Epithelial cell of proximal tubule (primary cell): ENCODE results near the gene ADAMTS9. TPM values are rescaled to one million over a fixed set of nuclear protein-coding genes. Genes with fewer than 3 reads are reported as not detected.

Experiments used
- DNase-seq: peaks from one replicate; pipeline ENCODE4 v3.0.0-alpha.2; 2011; ENCODE audit warnings: low read depth
- H3K4me3 ChIP-seq: 2 replicates; pipeline ENCODE4 v1.5.1; 2011; ENCODE audit warnings: low read depth, mild to moderate bottlenecking, low read length
- CTCF ChIP-seq: conservative IDR thresholded peaks from 2 replicates; pipeline ENCODE4 v1.5.1; 2012; ENCODE audit warnings: low read depth, mild to moderate bottlenecking, low read length
- total RNA-seq: library from RNA; depleted of rRNA; stranded (reverse); fragments of >200 nt; gene quantifications from 2 replicates; pipeline ENCODE4 v1.2.3, GENCODE V29; 2015

Gene ADAMTS9
- total RNA-seq, 1 donor from 2014 or later, result 92.7 TPM

DNA sequence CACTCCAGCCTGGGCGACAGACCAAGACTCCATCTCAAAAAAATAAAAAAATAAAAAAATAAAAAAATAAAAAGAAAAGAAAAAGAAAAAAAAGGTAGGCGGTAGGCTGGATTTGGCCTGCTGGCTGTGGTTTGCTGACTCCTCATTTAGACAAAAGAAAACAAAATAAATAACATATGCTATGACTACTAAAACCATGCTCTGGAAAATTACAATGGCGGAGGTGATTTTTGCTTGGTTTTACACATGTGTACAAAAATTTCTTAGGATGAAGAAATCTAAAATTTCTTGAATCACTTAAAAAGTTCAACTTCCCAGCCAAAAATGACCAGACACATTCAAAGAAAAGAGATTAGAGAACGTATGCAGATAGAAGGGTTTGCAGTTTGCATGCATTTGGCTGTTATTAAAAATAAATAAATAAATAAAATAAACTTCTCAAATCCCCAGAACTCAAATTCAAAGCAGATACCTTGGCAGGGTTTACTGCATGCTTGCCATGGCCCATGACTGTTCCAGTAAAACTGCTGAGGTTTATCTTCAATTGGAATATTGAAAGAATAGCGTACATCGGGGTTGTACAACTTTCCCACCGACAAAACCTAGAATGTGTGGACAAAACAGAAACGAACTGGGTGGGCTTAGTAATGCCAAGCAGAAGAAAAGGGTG, 65.9 kb downstream of the ADAMTS9 start:
- TF ChIP-seq CTCF, result no peak
- H3K4me3 ChIP-seq, result no peak overlapping the region
- DNase-seq, result no peak

DNA sequence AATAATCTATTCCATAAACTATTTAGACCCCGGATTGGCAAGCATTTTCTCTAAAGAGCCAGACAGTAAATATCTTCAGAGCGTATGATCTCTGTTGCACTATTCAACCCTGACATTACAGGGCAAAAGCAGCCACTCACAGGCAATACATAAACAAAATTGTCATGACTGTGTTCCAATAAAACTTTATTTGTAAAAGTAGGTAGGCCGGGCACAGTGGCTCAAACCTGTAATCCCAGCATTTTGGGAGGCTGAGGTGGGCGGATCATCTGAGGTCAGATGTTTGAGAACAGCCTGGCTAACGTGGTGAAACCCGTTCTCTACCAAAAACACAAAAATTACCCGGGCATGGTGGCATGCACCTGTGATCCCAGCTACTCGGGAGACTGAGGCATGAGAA, 66.5 kb downstream of the ADAMTS9 start:
- DNase-seq, result no peak
- H3K4me3 ChIP-seq, result no peak overlapping the region
- no peak for TF ChIP-seq CTCF

DNA sequence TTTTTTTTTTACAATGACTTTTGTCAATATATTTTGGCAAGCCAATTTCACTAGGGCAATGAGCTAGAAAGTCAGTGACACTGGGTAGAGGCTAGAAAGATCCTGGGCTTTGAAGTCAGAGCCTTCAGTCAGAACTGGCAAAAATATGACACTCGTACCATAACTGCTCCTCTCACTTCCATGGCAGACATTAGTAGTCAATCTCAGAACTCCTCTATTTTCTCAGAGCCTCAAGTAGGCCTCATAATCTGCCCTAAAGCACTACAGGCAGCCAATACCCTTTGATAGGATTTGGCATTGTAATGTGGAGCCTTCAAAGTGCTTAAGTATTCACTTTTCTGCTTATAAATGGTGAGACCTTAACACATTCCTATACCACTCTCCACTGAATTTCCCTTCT, 67.8 kb downstream of the ADAMTS9 start:
- no peak overlapping the region for H3K4me3 ChIP-seq
- TF ChIP-seq CTCF, result no peak
- DNase-seq, result no peak

- DNase-seq, result no peak
- no peak overlapping the region for H3K4me3 ChIP-seq
- TF ChIP-seq CTCF, result no peak
Measured at GRCh38 chr3:64619216-64619615, 68.6 kb downstream of the ADAMTS9 start.

DNA sequence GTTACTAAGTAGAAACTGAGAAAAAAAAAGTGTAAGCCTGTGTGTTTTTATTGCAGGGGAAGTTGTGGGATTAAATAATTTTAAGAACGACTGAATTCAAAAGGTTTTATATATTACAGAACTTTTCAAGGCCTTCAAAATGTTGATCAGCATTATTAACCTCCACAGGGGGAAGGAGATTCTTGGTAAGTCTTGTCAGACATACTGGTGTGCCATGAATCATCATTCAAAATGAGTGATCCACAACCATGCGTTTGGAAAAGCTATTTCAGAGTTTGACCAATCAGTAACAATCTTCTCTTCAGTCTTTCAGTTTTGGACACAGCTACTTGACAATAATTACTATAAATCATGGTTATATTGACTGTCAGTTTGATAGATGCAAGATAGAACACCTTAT, 70.2 kb downstream of the ADAMTS9 start:
- TF ChIP-seq CTCF, result no peak
- no peak overlapping the region for H3K4me3 ChIP-seq
- DNase-seq, result no peak

- DNase-seq, result no peak
- H3K4me3 ChIP-seq, result no peak overlapping the region
- TF ChIP-seq CTCF, result no peak
Measured at GRCh38 chr3:64616953-64617352, 70.8 kb downstream of the ADAMTS9 start.

DNA sequence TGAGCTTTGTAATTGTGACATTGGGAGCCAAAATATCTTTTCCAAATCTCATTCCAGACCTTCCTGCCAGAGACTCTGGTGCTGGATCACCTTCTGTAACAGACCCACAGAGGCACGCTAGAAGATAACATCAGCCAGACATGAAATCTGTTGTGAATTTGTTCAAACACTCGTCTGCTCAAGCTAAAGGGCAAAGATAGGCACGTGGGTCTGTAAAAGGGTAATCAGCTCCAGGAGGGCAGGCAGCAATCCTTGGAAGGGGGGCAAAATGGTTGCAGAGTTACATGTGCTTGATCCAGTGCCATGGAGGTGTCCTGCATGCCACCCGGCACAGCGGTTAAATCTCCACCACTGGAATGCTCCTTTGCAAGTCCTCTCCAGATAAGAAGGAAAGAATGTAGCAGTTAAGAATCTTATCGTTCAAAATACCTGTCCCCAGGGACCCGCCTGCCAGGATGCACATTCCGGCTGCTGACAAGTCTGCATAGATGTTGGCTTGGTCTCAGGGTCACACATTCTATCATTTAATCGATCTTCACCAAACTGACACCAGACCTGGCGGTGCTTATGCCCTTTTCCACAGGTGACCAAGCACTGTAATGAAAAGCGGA, 74.8 kb downstream of the ADAMTS9 start:
- H3K4me3 ChIP-seq, result no peak overlapping the region
- DNase-seq, result no peak
- TF ChIP-seq CTCF, result no peak
